Ishikawa (cell line): Measurements from ENCODE around the gene SRD5A1.

Experiments
- CEBPB ChIP-seq: IDR thresholded peaks from 2 replicates; pipeline ENCODE4 v1.6.1; 2012
- CREB1 ChIP-seq: IDR thresholded peaks from 2 replicates; pipeline ENCODE4 v1.6.1; 2012; ENCODE audit warnings: low read depth
- EGR1 ChIP-seq: IDR thresholded peaks from 2 replicates; pipeline ENCODE4 v1.6.1; 2012
- EP300 ChIP-seq: IDR thresholded peaks from 2 replicates; pipeline ENCODE4 v1.6.1; 2012; ENCODE audit warnings: borderline replicate concordance
- FOXM1 ChIP-seq: IDR thresholded peaks from 2 replicates; pipeline ENCODE4 v1.6.1; 2012; ENCODE audit warnings: low read depth, borderline replicate concordance
- RAD21 ChIP-seq: IDR thresholded peaks from 2 replicates; pipeline ENCODE4 v1.6.1; 2012; ENCODE audit warnings: low read depth
- REST ChIP-seq: IDR thresholded peaks from 2 replicates; pipeline ENCODE4 v1.6.1; 2012; ENCODE audit warnings: low read depth, mild to moderate bottlenecking
- TAF1 ChIP-seq: IDR thresholded peaks from 2 replicates; pipeline ENCODE4 v1.6.1; 2012; ENCODE audit warnings: low read depth, mild to moderate bottlenecking
- TEAD4 ChIP-seq: IDR thresholded peaks from 2 replicates; pipeline ENCODE4 v1.6.1; 2012
- USF1 ChIP-seq: IDR thresholded peaks from 2 replicates; pipeline ENCODE4 v1.6.1; 2012
- YY1 ChIP-seq: IDR thresholded peaks from 2 replicates; pipeline ENCODE4 v1.6.1; 2012; ENCODE audit warnings: low read depth

GRCh38 chr5:6715758-6716628, 82.8 kb downstream of the SRD5A1 start:
- TF ChIP-seq TEAD4 (no peak), TAF1 (no peak), RAD21 (no peak), USF1 (no peak), CREB1 (no peak), FOXM1 (no peak), REST (no peak), YY1 (no peak), EP300 (no peak), CEBPB (no peak), EGR1 (no peak)
